AG04450 (cell line): ENCODE results near the gene G0S2. TPM values are rescaled to one million over a fixed set of nuclear protein-coding genes. Genes with fewer than 3 reads are reported as not detected.

Experiments
- CTCF ChIA-PET: fragments of 300-600, 350-600 bp; formaldehyde crosslinking; extraction: SDS; loops from one replicate; lab custom pipeline; 2022; ENCODE audit warnings: antibody characterized with exemption, inconsistent platforms; lab: Charles Lee
- POLR2A ChIA-PET: fragments of 350-600 bp; formaldehyde crosslinking; extraction: SDS; loops from one replicate; lab custom pipeline; 2021; ENCODE audit warnings: antibody characterized with exemption, inconsistent platforms; lab: Yijun Ruan, JAX
- DNase-seq: peaks from one replicate; pipeline ENCODE4 v3.0.0-alpha.2; 2011; ENCODE audit warnings: low read depth, low spot score
- H3K27ac ChIP-seq: one replicate; pipeline ENCODE4 v1.5.1; 2012; ENCODE audit warnings: low read depth, low read length, control low read depth
- H3K27me3 ChIP-seq: one replicate; pipeline ENCODE4 v1.6.0; 2012; ENCODE audit warnings: low read length; ENCODE audit not compliant: control insufficient read depth, insufficient read depth
- H3K4me3 ChIP-seq: 2 replicates; pipeline ENCODE4 v1.5.1; 2011; ENCODE audit warnings: mild to moderate bottlenecking, low read depth, low read length, control low read depth
- H3K9me3 ChIP-seq: 2 replicates; pipeline ENCODE4 v1.5.1; 2012; ENCODE audit warnings: low read length; ENCODE audit not compliant: control insufficient read depth, insufficient read depth
- CTCF ChIP-seq: IDR thresholded peaks from 2 replicates; pipeline ENCODE4 v1.5.1; 2011; ENCODE audit warnings: low read depth, low read length, control low read depth, inconsistent platforms
- polyA plus RNA-seq: library from polyadenylated mRNA; depleted of rRNA; stranded (reverse); fragments of >200 nt; gene quantifications from 2 replicates; pipeline ENCODE4 v1.2.3, GENCODE V29; 2011

Gene G0S2
- polyA plus RNA-seq, 1 experiment: 3.5 TPM

GRCh38 chr1:209667103-209667502 lies 8.1 kb upstream of the G0S2 start:
- POLR2A ChIA-PET: no interaction called here

GRCh38 chr1:209667708-209668107 lies 7.5 kb upstream of the G0S2 start:
- Histone ChIP-seq H3K9me3 (no peaks in the 10 kb centered on the region), H3K27me3 (no peaks in the 10 kb centered on the region), H3K27ac (no peak overlapping the region), H3K4me3 (no peak overlapping the region)
- ChIA-PET POLR2A (no interaction called here), CTCF (no interaction called here)
- no peak for DNase-seq
- no peak for TF ChIP-seq CTCF

More at GRCh38 chr1:209667103-209667502, 8.1 kb upstream of the G0S2 start:
- CTCF ChIA-PET: interaction anchor here (0.6 kb wide), 1 partner anchor 323 kb away, joined by 6 read pairs; no protein-coding TSS in a partner anchor
- H3K9me3 ChIP-seq: no peaks in the 10 kb centered on the region
- DNase-seq: no peak
- TF ChIP-seq CTCF: no peak
- no peak overlapping the region for H3K4me3 ChIP-seq
- H3K27me3 ChIP-seq: no peaks in the 10 kb centered on the region
- no peak overlapping the region for H3K27ac ChIP-seq

GRCh38 chr1:209670441-209671082 lies 4.7 kb upstream of the G0S2 start:
- DNase-seq: no peak
- no peaks in the 10 kb centered on the region; the same call in 1 of the 2 replicates for H3K9me3 ChIP-seq
- H3K27ac ChIP-seq: no peak overlapping the region
- POLR2A ChIA-PET: no interaction called here
- no peak for TF ChIP-seq CTCF
- CTCF ChIA-PET: interaction anchor here (1.2 kb wide), 1 partner anchor 104 kb away, joined by 3 read pairs; no protein-coding TSS in a partner anchor
- no peaks in the 10 kb centered on the region for H3K27me3 ChIP-seq
- no peak overlapping the region for H3K4me3 ChIP-seq

- H3K4me3 ChIP-seq: no peak overlapping the region
- POLR2A ChIA-PET: no interaction called here
- CTCF ChIA-PET: interaction anchor here (1.0 to 1.1 kb wide), 3 partner anchors 83 to 106 kb away, joined by 3 to 4 read pairs (median 3); no protein-coding TSS in a partner anchor
- TF ChIP-seq CTCF: no peak
- no peak for DNase-seq
- no peak overlapping the region for H3K27ac ChIP-seq
- H3K9me3 ChIP-seq: no peaks in the 10 kb centered on the region; the same call in 1 of the 2 replicates
- H3K27me3 ChIP-seq: no peaks in the 10 kb centered on the region
These were observed 2.2 kb upstream of the G0S2 start for GRCh38 chr1:209672705-209673630.
